HG03196 (cell line): Measurements from ENCODE around the gene AHNAK.
"Not testable (repeated sequence)": the region's sequence is repeated elsewhere in the genome, so short reads cannot be mapped to it uniquely, and the experiment has no call there.

Source experiments
- ATAC-seq: cut with Tn5 transposase; IDR thresholded peaks from one replicate; pipeline ENCODE4 v1.9.1; 2021; ENCODE audit not compliant: unreplicated experiment

Gene AHNAK

DNA sequence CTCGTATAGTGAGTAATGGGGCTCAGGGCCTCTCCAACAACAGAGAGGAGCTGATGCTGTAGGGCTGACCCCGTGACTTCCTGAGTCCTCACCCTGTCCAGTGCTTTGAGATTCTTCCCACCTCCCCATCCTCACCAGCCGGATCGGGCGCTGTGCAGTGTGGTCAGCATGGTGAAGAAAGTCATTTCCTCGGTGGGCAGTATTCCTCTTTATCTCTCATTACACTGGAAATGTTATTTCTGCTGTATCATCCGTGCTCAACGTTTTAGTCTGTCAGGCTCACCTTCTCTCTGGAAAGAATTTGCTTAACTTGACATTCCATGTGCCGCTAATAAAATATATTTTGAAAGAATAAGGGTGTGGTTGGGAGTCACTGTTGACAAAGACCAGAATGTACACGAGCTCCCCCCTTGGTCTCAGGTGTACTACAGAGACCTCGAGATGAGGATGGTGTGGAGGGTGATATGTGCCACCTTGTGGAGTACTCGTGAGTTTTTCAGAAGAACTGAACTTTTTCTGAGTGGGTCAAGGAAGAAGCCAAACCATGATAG, 153.5 kb downstream of the AHNAK start:
- no peak for ATAC-seq

- ATAC-seq = no peak
These were observed 154.1 kb downstream of the AHNAK start for GRCh38 chr11:62392506-62392905.

DNA sequence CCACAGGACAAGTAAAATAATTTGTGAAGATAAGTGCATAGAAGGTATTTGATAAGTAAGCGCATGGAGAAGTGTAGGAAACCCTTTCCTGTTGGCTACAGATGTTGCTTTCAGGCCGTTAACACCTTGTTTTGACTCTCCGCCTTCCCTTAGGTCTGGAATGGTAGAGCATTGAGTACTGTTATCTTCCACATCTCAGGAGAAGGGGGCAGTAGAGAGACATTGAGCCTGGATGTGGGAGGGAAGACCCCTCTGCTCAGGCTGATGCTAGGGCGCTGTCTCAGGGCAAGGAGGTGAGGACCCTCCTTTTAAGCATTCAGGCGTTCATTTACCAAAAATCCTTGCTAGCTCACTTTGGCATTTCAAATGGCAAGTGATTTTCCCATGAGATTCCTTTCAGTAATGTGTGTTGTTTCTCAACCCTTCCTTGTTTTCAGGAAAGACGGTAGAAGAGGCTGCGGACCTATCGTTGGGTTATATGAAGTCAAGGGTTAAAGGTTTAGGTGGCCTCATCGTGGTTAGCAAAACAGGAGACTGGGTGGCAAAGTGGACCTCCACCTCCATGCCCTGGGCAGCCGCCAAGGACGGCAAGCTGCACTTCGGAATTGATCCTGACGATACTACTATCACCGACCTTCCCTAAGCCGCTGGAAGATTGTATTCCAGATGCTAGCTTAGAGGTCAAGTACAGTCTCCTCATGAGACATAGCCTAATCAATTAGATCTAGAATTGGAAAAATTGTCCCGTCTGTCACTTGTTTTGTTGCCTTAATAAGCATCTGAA, 154.8 kb downstream of the AHNAK start:
- no peak for ATAC-seq

- ATAC-seq = no peak
These were observed 155.9 kb downstream of the AHNAK start for GRCh38 chr11:62390722-62391121.

DNA sequence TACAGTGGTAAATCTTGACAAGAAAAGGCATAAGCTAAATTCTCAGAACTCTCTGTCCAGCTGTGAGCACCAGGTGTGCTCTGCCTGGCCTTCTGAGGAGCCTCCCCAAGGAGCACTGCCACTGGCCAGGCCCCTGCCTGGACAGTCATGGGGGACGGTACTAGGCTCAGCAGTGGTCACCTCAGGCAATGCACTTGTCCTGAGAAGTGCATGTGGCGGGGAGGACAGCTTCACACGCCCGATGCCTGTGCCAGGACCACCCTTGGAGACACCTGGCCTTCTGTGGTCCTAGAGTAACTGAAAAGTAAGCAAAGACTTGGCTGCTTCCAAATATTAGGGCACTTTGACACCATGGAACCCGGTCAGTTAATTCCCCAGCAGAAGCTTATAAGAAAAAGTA, 156.4 kb downstream of the AHNAK start:
- no peak for ATAC-seq

DNA sequence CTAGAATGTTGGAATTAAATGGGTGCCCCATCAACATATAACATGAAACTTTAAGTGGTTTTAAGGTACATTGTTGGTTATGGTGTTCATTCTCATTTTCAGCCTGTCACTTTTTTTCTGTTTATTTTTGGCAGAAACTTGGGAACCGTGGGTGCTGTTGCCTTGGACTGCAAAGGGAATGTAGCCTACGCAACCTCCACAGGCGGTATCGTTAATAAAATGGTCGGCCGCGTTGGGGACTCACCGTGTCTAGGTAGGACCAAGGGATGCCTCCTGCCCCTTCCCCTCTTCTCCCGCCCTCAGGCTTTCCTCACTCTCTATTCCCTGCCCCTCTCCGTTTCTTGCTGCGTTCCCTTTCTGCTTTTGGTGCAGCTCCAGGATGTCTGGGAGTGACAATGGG, 157.6 kb downstream of the AHNAK start:
- no peak for ATAC-seq

GRCh38 chr11:62387381-62387780, 159.2 kb downstream of the AHNAK start:
- no peak for ATAC-seq

DNA sequence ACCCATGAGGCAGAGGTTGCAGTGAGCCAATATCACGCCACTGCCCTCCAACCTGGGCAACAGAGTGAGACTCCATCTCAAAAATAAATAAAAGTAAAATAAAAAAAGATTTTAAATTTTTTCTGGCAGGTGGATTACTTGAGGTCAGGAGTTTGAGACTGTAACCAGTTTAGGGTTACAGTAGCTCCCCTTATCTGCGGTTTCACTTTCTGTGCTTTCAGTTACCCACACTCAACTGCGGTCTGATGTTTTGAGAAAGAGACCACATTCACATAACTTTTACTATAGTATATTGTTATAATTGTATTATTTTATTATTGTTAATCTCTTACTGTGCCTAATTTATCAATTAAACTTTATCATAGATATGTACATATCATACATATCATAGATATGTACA, 160.5 kb downstream of the AHNAK start:
- ATAC-seq = not testable (repeated sequence)

GRCh38 chr11:62383822-62384221, 162.8 kb downstream of the AHNAK start:
- no peak for ATAC-seq
